GM19467 (cell line): ENCODE data around the gene LYZ.
A peak's percentile ranks its signal among the peaks of the same experiment; 100 is the strongest.
"Not testable (repeated sequence)": the region's sequence is repeated elsewhere in the genome, so short reads cannot be mapped to it uniquely, and the experiment has no call there.

Source experiments
- ATAC-seq: cut with Tn5 transposase; IDR thresholded peaks from one replicate; pipeline ENCODE4 v1.9.1; 2021; ENCODE audit warnings: mild to moderate bottlenecking, moderate library complexity; ENCODE audit not compliant: unreplicated experiment

LYZ gene

DNA sequence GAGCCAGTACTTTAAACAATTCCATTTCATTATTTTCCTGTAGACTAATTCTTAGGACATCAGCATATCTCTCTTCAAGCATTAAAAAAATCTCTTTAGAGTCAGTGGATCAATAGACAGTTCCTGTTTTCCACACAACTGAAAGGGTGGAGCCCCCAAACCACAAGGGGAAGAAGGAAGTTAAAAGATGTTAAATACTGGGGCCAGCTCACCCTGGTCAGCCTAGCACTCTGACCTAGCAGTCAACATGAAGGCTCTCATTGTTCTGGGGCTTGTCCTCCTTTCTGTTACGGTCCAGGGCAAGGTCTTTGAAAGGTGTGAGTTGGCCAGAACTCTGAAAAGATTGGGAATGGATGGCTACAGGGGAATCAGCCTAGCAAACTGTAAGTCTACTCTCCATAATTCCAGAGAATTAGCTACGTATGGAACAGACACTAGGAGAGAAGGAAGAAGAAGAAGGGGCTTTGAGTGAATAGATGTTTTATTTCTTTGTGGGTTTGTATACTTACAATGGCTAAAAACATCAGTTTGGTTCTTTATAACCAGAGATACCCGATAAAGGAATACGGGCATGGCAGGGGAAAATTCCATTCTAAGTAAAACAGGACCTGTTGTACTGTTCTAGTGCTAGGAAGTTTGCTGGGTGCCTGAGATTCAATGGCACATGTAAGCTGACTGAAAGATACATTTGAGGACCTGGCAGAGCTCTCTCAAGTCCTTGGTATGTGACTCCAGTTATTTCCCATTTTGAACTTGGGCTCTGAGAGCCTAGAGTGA is at the start of gene LYZ:
TSS of gene LYZ (plus strand) at position 220 of the 777 bp plus-strand sequence. CDS start at position 248, 28 bp downstream.
- no peak for ATAC-seq

DNA sequence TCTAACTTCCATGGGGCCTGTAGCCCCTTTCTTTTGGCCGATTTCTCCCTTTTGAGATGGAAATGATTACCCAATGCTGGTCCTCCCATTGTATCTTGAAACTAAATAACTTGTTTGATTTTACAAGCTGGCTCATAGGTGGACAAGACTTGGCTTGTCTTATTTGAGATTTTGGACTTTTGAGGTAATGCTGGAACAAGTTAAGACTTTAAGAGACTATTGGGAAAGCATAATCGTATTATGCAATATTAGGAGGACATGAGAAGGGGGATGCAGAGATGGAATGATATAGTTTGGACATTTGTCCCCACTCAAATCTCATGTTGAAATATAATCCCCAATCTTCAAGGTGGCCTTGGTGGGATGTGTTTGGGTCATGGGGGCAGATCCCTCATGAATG is 49.2 kb upstream of the LYZ start:
- no peak for ATAC-seq

DNA sequence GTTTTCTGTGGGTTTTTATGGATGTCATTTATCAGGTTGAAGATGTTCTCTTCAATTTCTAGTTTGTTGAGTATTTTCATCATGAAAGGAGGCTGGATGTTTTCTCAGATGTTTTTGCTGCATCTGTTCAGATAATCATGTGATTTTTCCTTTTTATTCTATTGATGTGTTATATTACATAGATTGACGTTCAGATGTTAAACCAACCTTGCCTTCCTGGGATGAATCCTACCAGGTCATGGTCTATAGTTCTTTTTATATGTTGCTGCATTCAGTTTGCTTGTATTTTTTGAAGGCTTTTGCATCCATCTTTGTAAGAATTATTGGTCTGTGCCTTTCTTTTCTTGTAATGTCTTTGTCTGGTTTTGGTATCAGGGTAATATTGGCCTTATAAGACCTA is 43.9 kb upstream of the LYZ start:
- no peak for ATAC-seq

DNA sequence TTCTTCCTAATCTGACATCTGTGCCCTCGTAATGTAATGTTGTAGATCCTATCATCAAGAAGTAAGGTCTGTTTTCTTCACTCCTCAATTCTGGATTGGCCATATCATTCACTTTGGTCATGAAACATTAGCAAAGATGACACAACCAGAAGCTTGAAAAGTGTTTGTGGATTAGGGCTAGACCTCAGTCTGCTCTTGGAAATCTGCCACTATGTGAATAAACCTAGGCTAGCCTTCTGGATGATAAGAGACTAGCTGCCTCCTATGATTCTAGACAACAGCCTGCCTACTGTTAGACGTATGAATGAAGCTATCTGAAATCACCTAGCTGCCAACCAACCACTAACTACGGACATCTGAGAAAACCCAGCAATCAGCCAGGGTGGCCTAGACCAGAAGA is 38.7 kb upstream of the LYZ start:
- ATAC-seq: no peak

DNA sequence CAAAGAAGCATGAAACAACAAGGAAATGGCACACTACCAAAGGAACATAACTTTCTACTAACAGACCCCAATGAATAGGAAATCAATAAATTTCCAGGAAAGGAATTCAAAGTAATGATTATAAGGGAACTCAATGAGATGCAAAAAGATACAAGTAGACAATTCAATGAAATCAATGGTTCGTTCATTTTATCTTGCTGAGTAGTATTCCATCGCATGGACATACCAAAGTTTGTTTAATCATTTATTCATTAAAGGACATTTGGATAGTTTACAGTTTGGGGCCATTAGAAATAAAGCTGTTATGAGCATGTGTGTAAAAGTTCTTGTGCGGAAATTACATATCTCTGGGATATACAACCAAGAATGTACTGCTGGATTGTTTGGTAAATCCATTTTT is 35.0 kb upstream of the LYZ start:
- no peak for ATAC-seq

DNA sequence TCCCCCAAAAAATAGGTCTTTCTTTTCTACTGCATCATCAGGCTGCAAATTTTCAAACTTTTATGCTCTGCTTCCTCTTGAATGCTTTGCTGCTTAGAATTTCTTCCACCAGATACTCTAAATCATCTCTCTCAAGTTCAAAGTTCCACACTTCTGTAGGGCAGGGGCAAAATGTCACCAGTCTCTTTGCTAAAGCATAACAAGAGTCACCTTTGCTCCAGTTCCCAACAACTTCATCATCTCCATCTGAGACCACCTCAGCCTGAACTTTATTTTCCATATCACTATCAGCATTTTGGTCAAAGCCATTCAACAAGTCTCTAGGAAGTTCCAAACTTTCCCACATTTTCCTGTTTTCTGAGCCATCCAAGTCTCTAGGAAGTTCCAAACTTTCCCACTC is 31.4 kb upstream of the LYZ start:
- ATAC-seq: not testable (repeated sequence)

DNA sequence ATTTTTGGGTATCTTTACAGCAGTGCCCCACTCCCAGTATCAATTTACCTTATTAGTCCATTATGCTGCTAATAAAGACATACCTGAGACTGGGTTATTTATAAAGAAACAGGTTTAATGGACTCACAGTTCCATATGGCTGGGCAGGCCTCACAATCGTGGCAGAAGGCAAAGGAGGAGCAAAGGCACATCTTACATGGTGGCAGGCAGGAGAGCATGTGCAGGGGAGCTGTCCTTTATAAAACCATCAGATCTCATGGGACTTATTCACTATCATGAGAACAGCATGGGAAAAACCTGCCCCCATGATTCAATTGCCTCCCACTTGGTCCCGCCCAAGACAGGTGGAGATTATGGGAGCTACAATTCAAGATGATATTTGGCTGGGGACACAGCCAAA is 30.9 kb upstream of the LYZ start:
- ATAC-seq: not testable (repeated sequence)

DNA sequence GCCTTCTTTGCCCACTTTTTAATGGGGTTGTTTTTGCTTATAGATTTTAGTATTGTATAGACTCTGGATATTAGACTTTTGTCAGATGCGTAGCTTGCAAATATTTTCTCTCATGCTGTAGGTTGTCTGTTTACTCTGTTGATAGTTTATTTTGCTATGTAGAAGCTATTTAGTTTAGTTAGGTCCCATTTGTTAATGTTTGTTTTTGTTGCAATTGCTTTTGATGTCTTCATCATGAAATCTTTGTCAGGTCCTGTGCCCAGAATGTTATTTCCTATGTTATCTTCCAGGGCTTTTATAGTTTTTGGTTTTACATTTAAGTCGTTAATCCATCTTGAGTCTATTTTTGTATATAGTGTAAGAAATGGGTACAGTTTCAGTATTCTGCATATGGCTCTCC is 30.0 kb upstream of the LYZ start:
- ATAC-seq: no peak

DNA sequence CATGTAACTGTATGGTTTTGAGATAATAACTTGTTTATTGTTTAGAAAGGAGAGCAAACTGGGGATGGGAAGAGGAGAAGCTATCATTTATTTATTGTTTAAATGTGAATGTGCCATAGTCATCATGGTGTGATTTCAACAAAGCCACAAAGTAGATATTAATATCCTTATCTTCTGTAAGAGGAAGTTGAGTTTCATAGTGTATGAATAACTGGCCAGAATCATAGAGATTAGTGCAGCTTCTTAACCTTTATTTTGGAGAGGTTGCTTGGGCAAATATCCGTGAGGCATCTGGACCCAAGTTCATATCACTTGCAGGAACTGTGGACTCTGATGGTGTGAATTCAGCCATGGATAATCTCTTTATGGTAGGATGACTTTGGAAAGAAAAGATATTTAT is 26.8 kb upstream of the LYZ start:
- ATAC-seq: no peak

DNA sequence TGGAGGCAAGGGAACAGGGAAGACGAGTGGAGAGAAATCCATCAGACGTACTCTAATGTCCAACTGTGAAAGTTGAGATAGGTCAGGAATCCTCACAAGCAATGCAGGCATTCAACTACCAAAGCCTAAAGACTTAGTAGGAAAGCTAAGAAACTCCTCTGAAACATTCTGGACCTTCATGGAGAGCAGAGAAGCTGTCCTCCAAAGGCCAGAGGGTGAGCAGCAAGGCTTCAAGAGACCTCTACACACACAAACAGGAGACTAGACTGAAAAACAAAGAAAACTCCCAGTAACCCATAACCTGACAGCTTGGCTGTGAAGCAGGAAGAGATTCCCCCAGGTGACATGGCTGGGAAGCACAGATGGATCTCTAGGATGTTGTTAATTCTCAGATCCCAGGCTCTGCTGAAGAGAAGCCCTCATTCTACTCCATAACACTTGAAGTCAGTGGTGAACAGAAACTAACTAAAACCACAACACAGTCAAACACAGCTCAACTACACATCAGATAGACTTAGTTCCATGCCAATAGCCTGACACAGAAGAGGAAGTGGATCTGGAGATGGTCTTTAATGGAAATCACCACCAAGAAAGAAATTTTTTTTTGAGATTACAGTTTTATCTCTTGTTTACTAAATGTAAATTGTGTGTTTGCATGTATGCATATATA is 23.2 kb upstream of the LYZ start:
- ATAC-seq: peak; percentile 85

DNA sequence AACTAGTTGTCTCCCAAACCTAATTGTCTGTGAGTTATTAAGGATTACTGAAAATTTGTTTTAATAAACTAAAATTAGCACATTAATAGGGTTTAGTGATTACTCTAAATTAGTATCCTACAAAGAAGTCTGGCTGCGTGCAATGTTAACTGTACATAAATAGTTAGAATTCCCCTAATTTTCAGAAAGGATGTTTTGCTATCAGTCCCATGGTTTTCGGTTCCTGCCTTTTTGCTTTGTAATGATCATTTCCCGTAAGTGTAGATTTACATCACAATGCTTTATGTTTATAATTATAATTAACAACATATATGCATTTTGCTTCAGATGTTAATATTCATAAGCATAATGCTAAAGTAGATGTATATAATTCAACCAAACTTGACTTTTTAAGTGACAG is 19.8 kb upstream of the LYZ start:
- no peak for ATAC-seq

DNA sequence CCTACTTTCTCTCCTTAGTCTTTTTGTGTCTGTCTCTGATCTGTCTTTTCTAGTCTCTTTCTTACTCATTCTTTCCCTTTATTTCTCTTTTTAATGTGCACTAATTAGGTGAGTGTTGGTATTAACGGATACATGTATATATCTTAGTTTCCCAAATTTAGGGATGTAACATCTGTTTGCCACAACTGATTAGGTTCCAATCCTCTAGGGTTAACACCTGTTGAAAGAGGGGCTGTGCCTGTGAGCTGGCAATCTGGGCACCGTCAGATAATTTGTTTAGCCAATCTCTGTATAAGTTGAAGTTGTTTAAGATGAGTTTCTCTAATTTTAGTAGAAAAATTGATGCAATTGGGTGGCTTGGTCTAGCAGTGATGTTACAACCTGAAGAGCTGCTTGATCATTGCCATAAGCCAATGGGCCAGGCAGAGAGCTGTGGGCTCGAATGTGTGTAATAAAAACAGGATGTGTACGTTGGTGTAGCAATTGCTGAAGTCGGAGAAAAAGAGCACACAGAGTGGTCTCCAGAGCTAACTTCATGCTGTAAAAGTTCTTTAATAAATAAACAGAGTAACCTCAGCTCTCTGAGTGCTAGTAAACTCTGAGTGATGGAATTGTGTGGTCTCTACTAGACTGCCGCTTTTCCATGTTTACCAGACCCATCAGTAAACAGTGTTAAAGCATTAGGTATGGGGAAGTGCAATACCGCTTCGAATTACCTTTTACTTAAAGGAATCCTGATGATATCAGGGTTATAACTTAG is 18.3 kb upstream of the LYZ start:
- ATAC-seq: no peak

DNA sequence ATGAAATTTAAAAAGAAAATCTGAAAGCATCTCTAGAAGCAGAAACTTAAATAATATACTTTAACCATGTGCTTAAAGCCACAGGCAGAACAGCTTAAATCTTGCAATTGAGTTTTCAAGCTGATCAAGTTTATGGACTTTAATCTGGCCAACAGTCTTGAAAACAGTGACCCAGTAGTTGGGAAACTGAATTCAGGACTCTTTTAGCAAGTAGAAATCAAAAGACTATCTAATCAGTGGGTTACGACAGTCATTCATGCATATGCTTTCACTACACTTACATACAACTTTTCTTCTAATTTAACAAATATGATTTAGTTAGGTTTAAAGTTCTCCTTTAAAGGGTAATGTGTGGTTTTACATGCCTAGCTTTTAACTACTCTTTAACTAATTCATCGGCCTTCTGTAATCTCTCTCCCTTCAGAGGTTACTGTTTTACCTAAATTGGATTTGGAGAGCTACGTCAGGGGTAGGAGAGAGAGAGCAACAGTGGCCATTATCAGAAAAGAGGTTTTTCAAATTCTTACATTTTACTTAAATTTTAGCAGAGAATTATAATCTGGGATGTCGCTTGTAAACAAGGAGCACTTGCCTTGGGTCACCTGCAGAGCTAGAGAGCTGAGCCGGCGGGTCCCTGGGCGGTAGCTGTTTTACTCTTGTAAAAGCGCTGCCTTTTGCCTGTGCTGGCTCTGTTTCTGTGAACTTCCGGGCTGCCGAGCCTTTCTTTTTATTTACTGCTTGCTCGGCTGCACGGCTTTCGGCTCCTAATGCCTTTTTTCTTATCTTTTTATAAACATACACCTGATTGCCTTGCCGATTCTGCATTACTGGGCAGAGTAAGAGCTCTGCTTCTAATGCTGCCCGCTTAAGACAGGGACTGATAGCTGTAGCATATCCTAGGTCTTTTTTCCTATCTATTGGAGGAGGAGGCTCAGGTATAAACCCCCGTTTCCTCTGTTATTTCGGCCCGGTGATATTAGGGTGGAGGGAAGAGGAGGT is 17.4 kb upstream of the LYZ start:
- ATAC-seq: peak; percentile 63

DNA sequence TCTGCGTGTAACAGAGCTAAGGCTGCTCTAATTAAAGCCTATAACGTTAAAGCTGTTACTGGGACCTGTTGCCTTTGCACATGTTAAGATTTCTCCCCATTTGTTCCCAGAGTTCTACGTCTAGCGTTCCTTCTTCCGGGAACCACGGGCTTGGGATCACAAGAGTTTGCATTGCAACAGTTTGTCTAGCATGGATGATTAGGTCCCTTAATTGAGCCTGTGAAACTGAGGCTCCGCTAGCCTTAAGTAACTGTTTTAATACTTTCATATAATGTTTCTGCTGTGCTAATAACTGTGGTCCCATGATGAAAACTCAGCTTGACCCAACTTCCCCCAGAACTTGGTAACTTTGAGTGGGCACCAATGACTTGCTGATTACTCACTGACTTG is 16.7 kb upstream of the LYZ start:
- ATAC-seq: no peak

DNA sequence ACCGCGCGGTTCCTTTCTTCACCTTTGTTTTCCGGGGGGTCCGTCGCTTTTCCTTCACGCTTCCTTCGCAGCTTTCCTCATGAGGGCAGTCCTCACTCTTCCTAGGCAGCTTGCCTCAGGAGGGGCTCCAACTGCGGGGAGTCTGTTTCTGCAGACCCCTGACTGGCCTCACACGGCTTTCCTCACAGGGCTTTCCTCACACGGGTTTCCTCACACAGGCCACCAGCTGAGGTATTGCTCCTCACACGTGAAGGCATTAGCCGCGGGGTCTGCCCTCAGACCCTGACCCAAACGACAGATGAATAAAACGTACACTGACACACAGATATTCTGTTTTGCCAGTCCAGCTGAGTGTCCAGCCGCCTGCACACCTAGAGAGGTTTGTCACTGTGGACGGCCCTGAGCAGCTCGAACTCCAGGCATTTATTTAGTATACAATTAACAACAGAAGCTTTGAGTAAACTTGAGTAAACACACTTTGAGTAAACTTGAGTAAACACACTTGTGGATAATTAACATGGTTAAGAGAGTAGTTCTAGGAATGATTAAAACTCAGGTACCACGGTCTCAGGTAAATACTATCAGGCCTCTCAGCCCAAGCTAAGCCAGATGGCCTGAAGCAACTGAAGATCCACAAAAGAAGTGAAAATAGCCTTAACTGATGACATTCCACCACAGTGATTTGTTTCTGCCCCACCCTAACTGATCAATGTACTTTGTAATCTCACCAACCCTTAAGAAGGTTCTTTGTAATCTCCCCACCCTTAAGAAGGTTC is 16.1 kb upstream of the LYZ start:
- ATAC-seq: no peak

DNA sequence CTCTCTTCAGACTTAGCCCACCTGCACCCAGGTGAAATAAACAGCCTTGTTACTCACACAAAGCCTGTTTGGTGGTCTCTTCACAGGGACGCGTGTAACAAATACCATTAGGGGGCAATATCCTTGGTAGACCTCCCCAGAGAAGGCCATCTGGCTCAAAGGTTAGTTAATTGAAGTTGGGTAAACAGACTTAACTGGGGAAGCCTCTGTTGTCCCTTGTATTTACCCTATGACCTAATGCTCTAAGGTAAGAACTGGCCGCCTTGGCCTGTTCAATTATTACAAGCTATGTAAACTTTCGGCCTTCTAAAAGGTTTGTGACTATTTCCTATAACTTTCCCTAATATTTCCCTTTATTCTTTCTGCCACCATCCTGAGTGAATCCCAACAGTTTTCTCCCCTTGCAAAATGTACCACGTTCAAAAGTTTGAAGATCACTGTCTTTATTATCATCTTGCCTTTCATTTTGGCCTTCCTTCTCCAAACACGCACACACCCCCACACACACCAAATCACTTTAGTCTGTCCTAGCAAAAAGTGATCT is 15.3 kb upstream of the LYZ start:
- ATAC-seq: no peak

DNA sequence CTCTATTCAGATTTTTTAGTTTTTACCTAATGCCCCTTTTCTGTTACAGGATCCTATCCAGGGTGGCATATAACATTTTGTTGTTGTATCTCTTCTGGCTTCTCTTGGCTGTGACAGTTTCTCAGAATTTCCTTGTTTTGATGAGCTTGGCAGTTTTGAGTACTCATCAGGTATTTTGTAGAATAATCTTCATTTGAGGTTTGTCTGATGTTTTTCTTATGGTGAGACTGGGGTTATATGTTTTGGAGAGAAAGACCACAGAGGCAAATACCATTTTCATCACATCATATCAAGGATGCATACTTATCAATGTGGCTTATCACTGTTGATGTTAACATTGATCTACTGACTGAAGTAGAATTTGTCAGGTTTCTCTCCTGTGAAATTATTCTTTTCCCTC is 14.0 kb upstream of the LYZ start:
- ATAC-seq: no peak

DNA sequence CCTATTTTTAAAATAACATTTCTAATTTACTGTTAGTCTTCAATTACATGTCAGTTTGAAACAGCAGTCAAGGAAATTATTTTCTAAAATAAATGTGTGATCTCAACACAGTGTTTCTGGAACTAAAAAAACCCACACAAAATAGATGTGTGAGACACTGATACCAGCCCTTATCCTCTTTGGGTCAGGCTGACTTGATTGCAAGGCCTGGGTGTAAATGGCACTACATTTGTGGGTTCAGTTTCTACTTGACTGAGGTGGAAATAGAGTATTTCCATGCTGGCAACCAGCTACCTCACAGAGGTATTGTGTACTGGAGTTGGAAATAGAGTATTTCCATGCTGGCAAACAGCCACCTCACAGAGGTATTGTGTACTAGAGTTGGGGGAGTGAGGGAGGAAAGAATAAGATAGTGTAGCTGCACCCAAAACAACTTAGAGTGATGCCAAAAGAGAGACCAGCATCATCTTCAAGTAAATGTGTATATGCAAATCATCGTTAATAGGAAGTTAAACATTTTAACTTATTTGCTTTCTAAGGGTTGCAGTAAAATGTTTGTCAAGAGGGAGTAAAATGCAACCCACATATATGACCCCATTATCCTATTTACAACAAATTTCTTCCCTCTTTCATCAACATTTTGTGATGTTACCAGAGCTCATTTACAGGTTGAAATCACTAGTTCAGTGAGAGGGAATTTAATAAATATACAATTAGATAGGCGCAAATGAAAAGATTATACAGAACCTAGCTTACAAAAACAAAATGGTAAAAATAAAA is 10.7 kb upstream of the LYZ start:
- ATAC-seq: no peak
